Measurements from ENCODE around the gene INTS4.
"Not testable (repeated sequence)": the region's sequence is repeated elsewhere in the genome, so short reads cannot be mapped to it uniquely, and the experiment has no call there.

The INTS4 gene

GRCh38 chr11:77981346-77981947 lies 13.0 kb downstream of the INTS4 start:
- DNase-seq (ENCODE audit: insufficient read length), result no peak
- FAIRE-seq, result no peak
- TF ChIP-seq POLR2A (IDR thresholded peaks at IDR 0.05; ENCODE audit: low read depth, low read length) (no peak), POLR2AphosphoS5 (IDR thresholded peaks at IDR 0.05; ENCODE audit: low read depth, low read length) (no peak), TAF1 (IDR thresholded peaks at IDR 0.05; ENCODE audit: borderline replicate concordance, low read depth, low read length) (no peak)

DNA sequence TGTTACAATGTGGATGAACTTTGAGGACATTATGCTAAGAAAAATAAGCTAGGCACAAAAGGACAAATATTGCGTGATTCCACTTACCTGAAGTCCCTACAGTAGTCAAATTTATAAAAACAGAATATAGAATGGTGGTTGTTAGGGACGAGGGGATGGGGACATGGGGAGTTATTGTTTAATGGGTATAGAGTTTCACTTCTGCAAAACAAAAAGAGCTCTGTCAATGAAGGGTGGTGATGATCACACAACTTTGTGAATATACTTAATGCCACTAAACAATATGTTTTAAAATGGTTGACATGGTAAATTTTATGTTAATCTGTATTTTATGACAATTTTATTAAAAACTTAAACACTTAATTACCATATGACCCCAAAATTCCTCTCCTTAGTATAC lies 26.1 kb downstream of the INTS4 start:
- no peak for TF ChIP-seq POLR2A (IDR thresholded peaks at IDR 0.05; ENCODE audit: low read depth, low read length)
- TF ChIP-seq TAF1 (IDR thresholded peaks at IDR 0.05; ENCODE audit: borderline replicate concordance, low read depth, low read length), result no peak
- TF ChIP-seq POLR2AphosphoS5 (IDR thresholded peaks at IDR 0.05; ENCODE audit: low read depth, low read length), result no peak
- FAIRE-seq, result no peak
- no peak for DNase-seq (ENCODE audit: insufficient read length)

- no peak for DNase-seq (ENCODE audit: insufficient read length)
- peak; percentile 14 for FAIRE-seq
- TF ChIP-seq TAF1 (IDR thresholded peaks at IDR 0.05; ENCODE audit: borderline replicate concordance, low read depth, low read length) (no peak), POLR2AphosphoS5 (IDR thresholded peaks at IDR 0.05; ENCODE audit: low read depth, low read length) (no peak), POLR2A (IDR thresholded peaks at IDR 0.05; ENCODE audit: low read depth, low read length) (no peak)
These were observed 26.7 kb downstream of the INTS4 start for GRCh38 chr11:77967753-77968152.

- TF ChIP-seq TAF1 (IDR thresholded peaks at IDR 0.05; ENCODE audit: borderline replicate concordance, low read depth, low read length) (no peak), POLR2A (IDR thresholded peaks at IDR 0.05; ENCODE audit: low read depth, low read length) (no peak), POLR2AphosphoS5 (IDR thresholded peaks at IDR 0.05; ENCODE audit: low read depth, low read length) (no peak)
- FAIRE-seq (no peak), DNase-seq (ENCODE audit: insufficient read length) (no peak)
These were observed 27.3 kb downstream of the INTS4 start for GRCh38 chr11:77967121-77967520.

- DNase-seq (ENCODE audit: insufficient read length) (no peak), FAIRE-seq (no peak)
- no peak for TF ChIP-seq TAF1 (IDR thresholded peaks at IDR 0.05; ENCODE audit: borderline replicate concordance, low read depth, low read length)
- TF ChIP-seq POLR2A (IDR thresholded peaks at IDR 0.05; ENCODE audit: low read depth, low read length), result no peak
- no peak for TF ChIP-seq POLR2AphosphoS5 (IDR thresholded peaks at IDR 0.05; ENCODE audit: low read depth, low read length)
These were observed 28.1 kb downstream of the INTS4 start for GRCh38 chr11:77966338-77966737.

DNA sequence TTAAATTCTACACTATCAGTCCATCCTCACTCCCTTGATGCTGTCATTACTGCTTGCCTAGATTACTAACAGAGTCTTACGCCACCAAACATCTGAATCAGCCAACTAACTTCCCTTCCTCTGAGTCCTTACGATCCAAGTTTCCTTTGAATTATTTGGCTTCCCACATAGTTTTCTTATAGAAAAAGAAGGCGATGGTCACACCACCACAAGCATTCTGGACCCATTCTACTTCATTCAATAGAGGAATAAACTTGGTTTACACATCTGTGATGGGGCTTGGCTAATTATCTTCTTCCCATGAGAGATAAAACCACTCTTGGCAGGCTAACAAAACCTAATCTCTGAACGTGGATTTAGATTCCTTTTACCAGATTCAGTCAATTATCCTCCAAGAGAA lies 35.0 kb downstream of the INTS4 start:
- TF ChIP-seq TAF1 (IDR thresholded peaks at IDR 0.05; ENCODE audit: borderline replicate concordance, low read depth, low read length) (no peak), POLR2A (IDR thresholded peaks at IDR 0.05; ENCODE audit: low read depth, low read length) (no peak), POLR2AphosphoS5 (IDR thresholded peaks at IDR 0.05; ENCODE audit: low read depth, low read length) (no peak)
- DNase-seq (ENCODE audit: insufficient read length) (no peak), FAIRE-seq (no peak)

- not testable (repeated sequence) for DNase-seq (ENCODE audit: insufficient read length); FAIRE-seq
These were observed 35.8 kb downstream of the INTS4 start for GRCh38 chr11:77958583-77959177.

- not testable (repeated sequence) for FAIRE-seq; DNase-seq (ENCODE audit: insufficient read length)
These were observed 51.2 kb downstream of the INTS4 start for GRCh38 chr11:77943296-77943695.

DNA sequence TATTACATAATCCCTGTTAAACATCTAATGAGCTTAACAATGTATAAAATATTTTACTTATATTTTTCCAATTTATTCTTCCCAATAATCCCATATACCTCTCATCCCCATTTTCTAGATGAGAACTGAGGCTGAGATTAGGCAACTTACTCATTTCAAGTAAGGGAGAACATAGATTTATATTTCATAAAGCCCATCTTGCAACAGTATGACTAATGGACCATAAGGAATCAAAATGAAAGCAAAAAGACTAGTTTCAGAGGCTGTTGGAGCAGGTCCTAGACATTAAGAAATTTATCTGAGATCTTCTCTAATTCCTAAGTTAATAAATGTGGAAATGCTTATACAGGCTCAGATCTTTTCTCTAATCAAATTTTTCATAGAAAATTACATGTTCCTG lies 52.0 kb downstream of the INTS4 start:
- not testable (repeated sequence) for DNase-seq (ENCODE audit: insufficient read length); FAIRE-seq

DNA sequence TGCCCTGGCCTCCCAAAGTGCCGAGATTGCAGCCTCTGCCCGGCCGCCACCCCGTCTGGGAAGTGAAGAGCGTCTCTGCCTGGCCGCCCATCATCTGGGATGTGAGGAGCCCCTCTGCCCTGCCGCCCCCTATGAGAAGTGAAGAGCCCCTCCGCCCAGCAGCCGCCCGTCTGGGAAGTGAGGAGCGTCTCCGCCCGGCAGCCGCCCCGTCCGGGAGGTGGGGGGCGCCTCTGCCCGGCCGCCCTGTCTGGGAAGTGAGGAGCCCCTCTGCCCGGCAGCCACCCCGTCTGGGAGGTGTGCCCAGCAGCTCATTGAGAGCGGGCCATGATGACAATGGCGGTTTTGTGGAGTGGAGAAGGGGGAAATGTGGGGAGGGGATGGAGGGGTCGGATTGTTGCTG lies 60.9 kb downstream of the INTS4 start:
- not testable (repeated sequence) for DNase-seq (ENCODE audit: insufficient read length); FAIRE-seq

DNA sequence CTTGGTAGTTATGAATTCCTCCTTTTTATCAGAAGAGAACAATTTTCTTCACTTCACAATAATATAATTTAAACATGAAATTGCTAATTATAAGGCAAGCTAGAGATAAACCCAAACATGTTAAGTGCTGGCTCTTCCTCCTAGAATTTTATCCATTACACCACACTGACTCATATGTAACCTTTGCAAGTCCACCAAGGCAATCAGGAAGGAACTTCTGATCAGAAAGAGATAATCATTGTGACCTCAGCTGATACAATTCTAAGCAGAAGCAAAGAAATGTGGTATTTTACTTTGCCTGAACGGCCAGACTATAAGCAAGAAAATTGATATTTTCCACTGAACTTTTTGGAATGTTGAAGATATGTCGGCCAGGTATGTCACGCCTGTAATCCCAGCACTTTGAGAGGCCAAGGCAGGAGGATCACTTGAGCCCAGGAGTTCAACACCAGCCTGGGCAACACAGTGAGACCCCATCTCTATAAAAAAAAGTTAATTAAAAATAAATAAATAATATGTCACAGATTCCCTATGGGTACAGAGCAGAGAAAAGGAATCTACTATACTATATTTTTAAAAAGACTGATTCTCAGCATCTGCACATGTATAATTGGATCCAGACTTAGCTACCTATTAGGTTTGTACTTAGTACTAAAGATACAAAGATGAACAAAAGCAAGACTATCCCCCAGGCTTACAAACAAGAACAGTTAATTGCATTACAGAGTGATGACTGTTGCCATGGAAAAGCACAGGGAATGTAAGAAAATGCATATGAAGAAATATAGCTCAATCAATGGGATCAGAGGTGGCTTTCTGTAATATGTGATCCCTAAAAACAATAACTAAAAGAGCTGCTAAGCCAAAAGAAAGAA lies 63.9 kb downstream of the INTS4 start:
- DNase-seq (ENCODE audit: insufficient read length); FAIRE-seq: not testable (repeated sequence)

GRCh38 chr11:77917713-77918112 lies 76.8 kb downstream of the INTS4 start:
- FAIRE-seq; DNase-seq (ENCODE audit: insufficient read length): not testable (repeated sequence)

- not testable (repeated sequence) for FAIRE-seq; DNase-seq (ENCODE audit: insufficient read length)
These were observed 80.1 kb downstream of the INTS4 start for GRCh38 chr11:77914307-77914791.

GRCh38 chr11:77913608-77914306 lies 80.7 kb downstream of the INTS4 start:
- FAIRE-seq, result not testable (repeated sequence)

GRCh38 chr11:77910828-77911227 lies 83.6 kb downstream of the INTS4 start:
- not testable (repeated sequence) for FAIRE-seq; DNase-seq (ENCODE audit: insufficient read length)

More at GRCh38 chr11:77913608-77914306, 80.7 kb downstream of the INTS4 start:
- not testable (repeated sequence) for DNase-seq (ENCODE audit: insufficient read length)
